Hepatocyte (in vitro differentiated cells): ENCODE results near the gene SMIM13. TPM values are rescaled to one million over a fixed set of nuclear protein-coding genes. Genes with fewer than 3 reads are reported as not detected.

Experiments
- DNase-seq: peaks from one replicate; pipeline ENCODE4 v3.0.0-alpha.2; 2016; ENCODE audit warnings: low spot score
- H2AFZ ChIP-seq: fragments of 200-600 bp; sonication (generic); 2 replicates; pipeline ENCODE4 v1.6.0; 2016; ENCODE audit warnings: antibody characterized with exemption, mild to moderate bottlenecking
- H3K27ac ChIP-seq: fragments of 200-600 bp; sonication (generic); 2 replicates; pipeline ENCODE4 v1.5.1; 2016; ENCODE audit warnings: mild to moderate bottlenecking
- H3K27me3 ChIP-seq: fragments of 200-600 bp; sonication (generic); 2 replicates; pipeline ENCODE4 v1.6.1; 2016
- H3K36me3 ChIP-seq: fragments of 200-600 bp; sonication (generic); replicated peaks from 2 replicates; pipeline ENCODE4 v1.5.1; 2016; ENCODE audit warnings: low read depth; ENCODE audit not compliant: insufficient read depth
- H3K4me1 ChIP-seq: fragments of 200-600 bp; sonication (generic); 2 replicates; pipeline ENCODE4 v1.5.1; 2016; ENCODE audit warnings: mild to moderate bottlenecking, moderate library complexity; ENCODE audit not compliant: insufficient read depth
- H3K4me2 ChIP-seq: fragments of 200-600 bp; sonication (generic); 2 replicates; pipeline ENCODE4 v1.6.0; 2016
- H3K4me3 ChIP-seq: fragments of 200-600 bp; sonication (generic); 2 replicates; pipeline ENCODE4 v1.5.1; 2016; ENCODE audit warnings: mild to moderate bottlenecking
- H3K79me2 ChIP-seq: fragments of 200-600 bp; sonication (generic); 2 replicates; pipeline ENCODE4 v1.6.0; 2017; ENCODE audit warnings: mild to moderate bottlenecking
- H3K9me2 ChIP-seq: fragments of 200-600 bp; sonication (generic); replicated peaks from 2 replicates; pipeline ENCODE4 v1.6.0; 2017; ENCODE audit warnings: mild to moderate bottlenecking; ENCODE audit not compliant: insufficient read depth
- H3K9me3 ChIP-seq: fragments of 200-600 bp; sonication (generic); 2 replicates; pipeline ENCODE4 v1.5.1; 2016; ENCODE audit warnings: low read depth, mild to moderate bottlenecking
- H4K20me1 ChIP-seq: fragments of 200-600 bp; sonication (generic); 2 replicates; pipeline ENCODE4 v1.6.0; 2016; ENCODE audit warnings: mild to moderate bottlenecking; ENCODE audit not compliant: insufficient read depth, poor library complexity, severe bottlenecking
- CTCF ChIP-seq: fragments of 200-600 bp; sonication (generic); IDR thresholded peaks from 2 replicates; pipeline ENCODE4 v1.5.1; 2016; ENCODE audit warnings: antibody characterized with exemption, mild to moderate bottlenecking; ENCODE audit not compliant: poor library complexity
- EZH2 ChIP-seq: fragments of 200-600 bp; sonication (generic); IDR thresholded peaks from 2 replicates; pipeline ENCODE4 v1.6.1; 2016; ENCODE audit warnings: antibody characterized with exemption, mild to moderate bottlenecking, borderline replicate concordance
- EZH2phosphoT487 ChIP-seq: fragments of 200-600 bp; sonication (generic); IDR thresholded peaks from one replicate; pipeline ENCODE4 v1.6.1; 2018; ENCODE audit warnings: antibody characterized with exemption, mild to moderate bottlenecking, low read depth, moderate library complexity; ENCODE audit not compliant: unreplicated experiment, severe bottlenecking
- WGBS: methylation state at CpG from one replicate; pipeline ENCODE4 v1.1.6; 2016; ENCODE audit warnings: low lambda C conversion rate; ENCODE audit errors: missing lambda C conversion rate; 5-methylcytosine and 5-hydroxymethylcytosine counted together
- polyA plus RNA-seq: library from polyadenylated mRNA; unstranded; fragments of >200 nt; fragmentation: Nextera tagmentation; extraction: Ambion mirVana; gene quantifications from 2 replicates; pipeline ENCODE4 v1.2.1, GENCODE V29; 2016
- total RNA-seq: library from RNA; depleted of rRNA; stranded (reverse); fragments of >200 nt; gene quantifications from 2 replicates; pipeline ENCODE4 v1.2.3, GENCODE V29; 2014

The SMIM13 gene
- total and polyA plus RNA-seq, 2 experiments from 2014 or later: 9.3 to 18.2 TPM

DNA sequence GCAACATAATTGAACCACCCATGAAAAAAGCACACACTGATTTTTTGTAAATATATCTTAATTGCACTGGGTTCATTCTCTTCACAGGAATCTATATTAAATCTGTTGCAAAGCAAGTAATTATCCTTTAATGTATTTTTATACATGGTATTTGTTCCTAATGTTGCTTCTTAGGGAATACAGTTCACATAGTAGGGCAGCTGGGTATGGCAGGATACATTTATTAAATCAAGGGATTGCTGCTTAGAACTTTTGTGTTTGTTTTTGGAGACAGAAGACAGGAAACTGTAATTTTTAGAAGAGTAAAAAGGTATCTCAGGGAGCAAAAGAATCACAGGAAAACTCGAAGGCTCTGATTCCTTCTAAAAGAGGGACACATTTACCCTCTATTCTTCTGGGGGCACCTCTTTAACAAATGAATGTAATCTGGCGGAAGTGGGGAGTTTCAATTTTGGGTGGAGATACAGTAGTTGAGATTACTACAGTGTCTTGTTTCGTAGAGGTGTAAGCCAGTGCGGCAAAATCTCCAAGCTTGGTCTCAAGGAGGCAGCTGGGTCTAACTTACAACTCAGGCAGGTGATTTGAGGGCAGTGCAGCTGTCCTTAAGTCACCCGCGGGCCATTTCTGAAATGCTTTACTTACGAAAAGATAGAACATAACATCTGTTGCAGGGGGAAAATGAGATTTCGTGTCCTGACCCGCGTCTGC is 812 bp upstream of the SMIM13 start:
- peak overlapping the region; percentile 47 for H3K4me3 ChIP-seq
- peak overlapping the region; percentile 82 for H3K27ac ChIP-seq
- no peaks in the 10 kb centered on the region for H3K9me3 ChIP-seq
- H3K27me3 ChIP-seq: no peaks in the 10 kb centered on the region
- H3K4me1 ChIP-seq: peaks cover 15% of the 10 kb centered on the region
- DNase-seq: peak; percentile 62
- no peaks in the 10 kb centered on the region for H4K20me1 ChIP-seq
- WGBS: 3% methylated on average over 10 of the region's 10 CpGs
- TF ChIP-seq EZH2phosphoT487 (no peak), CTCF (no peak)
- H2AFZ ChIP-seq: peak overlapping the region; percentile 82
- H3K9me2 ChIP-seq: no peaks in the 10 kb centered on the region
- H3K4me2 ChIP-seq: peak overlapping the region; percentile 78
- peaks cover 32% of the 10 kb centered on the region for H3K79me2 ChIP-seq
- H3K36me3 ChIP-seq: no peaks in the 10 kb centered on the region

- H3K9me2 ChIP-seq: no peaks in the 10 kb centered on the region
- H3K36me3 ChIP-seq: no peaks in the 10 kb centered on the region
- peak overlapping the region; percentile 47 for H3K4me3 ChIP-seq
- H3K9me3 ChIP-seq: no peaks in the 10 kb centered on the region
- H3K79me2 ChIP-seq: peaks cover 32% of the 10 kb centered on the region
- H3K4me2 ChIP-seq: peak overlapping the region; percentile 78
- H3K4me1 ChIP-seq: peaks cover 15% of the 10 kb centered on the region
- no peaks in the 10 kb centered on the region for H4K20me1 ChIP-seq
- H3K27me3 ChIP-seq: no peaks in the 10 kb centered on the region
- peak overlapping the region; percentile 82 for H2AFZ ChIP-seq
- no peak for DNase-seq
- peak overlapping the region; percentile 82 for H3K27ac ChIP-seq
- under 1% methylated on average over 17 of the region's 17 CpGs for WGBS
- TF ChIP-seq EZH2 (no peak), EZH2phosphoT487 (no peak), CTCF (no peak)
Observed at GRCh38 chr6:11093376-11093625, 333 bp upstream of the SMIM13 start.

GRCh38 chr6:11094411-11094851 is 797 bp downstream of the SMIM13 start:
- H3K9me2 ChIP-seq: no peaks in the 10 kb centered on the region
- H3K4me1 ChIP-seq: peaks cover 15% of the 10 kb centered on the region
- no peaks in the 10 kb centered on the region for H3K27me3 ChIP-seq
- peak overlapping the region; percentile 91 for H3K4me3 ChIP-seq
- peak; percentile 64 for DNase-seq
- WGBS: 2% methylated on average over 15 of the region's 15 CpGs
- H3K4me2 ChIP-seq: peak overlapping the region; percentile 78
- peak overlapping the region; percentile 96 for H2AFZ ChIP-seq
- TF ChIP-seq EZH2: no peak
- no peak for TF ChIP-seq EZH2phosphoT487
- no peak for TF ChIP-seq CTCF
- no peaks in the 10 kb centered on the region for H3K36me3 ChIP-seq
- peaks cover 41% of the 10 kb centered on the region for H3K79me2 ChIP-seq
- no peaks in the 10 kb centered on the region for H3K9me3 ChIP-seq
- H3K27ac ChIP-seq: peak overlapping the region; percentile 98
- H4K20me1 ChIP-seq: no peaks in the 10 kb centered on the region
